Esophagus muscularis mucosa (tissue), 4 donors: ENCODE measurements around the gene PTCD1. TPM values are rescaled to one million over a fixed set of nuclear protein-coding genes. Genes with fewer than 3 reads are reported as not detected.

Source experiments
- DNase-seq: peaks from one replicate; pipeline ENCODE4 v3.0.0-alpha.2; 2017; ENCODE audit errors: extremely low spot score
- H3K27ac ChIP-seq, 4 donors: fragments of 200-600 bp; sonication (generic); replicated peaks in 1 of 4; 1 replicate in 3 of 4; 2 replicates in 1 of 4; pipeline ENCODE4 v1.5.1; 2016 to 2019; ENCODE audit warnings: mild to moderate bottlenecking in 1 of 4
- H3K27me3 ChIP-seq, 4 donors: fragments of 200-600 bp; sonication (generic); one replicate each; pipeline versions ENCODE4 v1.5.1 to v1.6.0; 2016 to 2019
- H3K36me3 ChIP-seq, 4 donors: fragments of 200-600 bp; sonication (generic); one replicate each; pipeline ENCODE4 v1.5.1; 2016 to 2019
- H3K4me1 ChIP-seq, 4 donors: fragments of 200-600 bp; sonication (generic); one replicate each; pipeline ENCODE4 v1.5.1; 2016 to 2019
- H3K4me3 ChIP-seq, 4 donors: fragments of 200-600 bp; sonication (generic); 1 replicate in 2 of 4; 2 replicates in 2 of 4; pipeline ENCODE4 v1.5.1; 2016 to 2019; ENCODE audit warnings: mild to moderate bottlenecking in 4 of 4, moderate library complexity in 1 of 4
- H3K9me3 ChIP-seq, 4 donors: fragments of 200-600 bp; sonication (generic); 1 replicate in 3 of 4; 2 replicates in 1 of 4; pipeline ENCODE4 v1.5.1; 2016 to 2019
- EP300 ChIP-seq: sonication (generic); formaldehyde crosslinking; IDR thresholded peaks from one replicate; pipeline ENCODE4 v1.6.1; 2017; ENCODE audit warnings: antibody characterized with exemption
- POLR2A ChIP-seq: fragments of 450-650 bp; IDR thresholded peaks from one replicate; pipeline ENCODE4 v1.6.1; 2017; ENCODE audit warnings: antibody characterized with exemption, moderate library complexity, mild to moderate bottlenecking, low read depth
- POLR2AphosphoS5 ChIP-seq, 2 donors: sonication (generic); formaldehyde crosslinking; IDR thresholded peaks; one replicate each; pipeline ENCODE4 v1.6.1; 2017; ENCODE audit warnings: antibody characterized with exemption in 2 of 2
- WGBS: methylation state at CpG from one replicate; pipeline ENCODE4 v1.1.5; 2018; 5-methylcytosine and 5-hydroxymethylcytosine counted together
- intact Hi-C: fragments of 100-400 bp; cut with DNase I; formaldehyde crosslinking; loops from one replicate; pipeline ENCODE4 v1.15.1; 2023
- total RNA-seq, 4 donors: library from RNA; depleted of rRNA; stranded (reverse); fragments of >200 nt; gene quantifications; one replicate each; pipeline versions ENCODE4 v1.1.0 to v1.2.1, GENCODE V29; 2016
- TF ChIP-seq, protein P1 (sequence below), 3 experiments: fragments of 200-600 bp in 2 of 3; fragments of 450-650 bp in 1 of 3; sonication (generic) in 2 of 3; IDR thresholded peaks; one replicate each; pipeline ENCODE4 v1.5.1; 2017 to 2019; ENCODE audit warnings: antibody characterized with exemption in 3 of 3, mild to moderate bottlenecking in 2 of 3, moderate library complexity in 1 of 3

Gene PTCD1
- total RNA-seq, 4 donors from 2014 or later = 5.3 to 10.2 (median 7.6) TPM

DNA sequence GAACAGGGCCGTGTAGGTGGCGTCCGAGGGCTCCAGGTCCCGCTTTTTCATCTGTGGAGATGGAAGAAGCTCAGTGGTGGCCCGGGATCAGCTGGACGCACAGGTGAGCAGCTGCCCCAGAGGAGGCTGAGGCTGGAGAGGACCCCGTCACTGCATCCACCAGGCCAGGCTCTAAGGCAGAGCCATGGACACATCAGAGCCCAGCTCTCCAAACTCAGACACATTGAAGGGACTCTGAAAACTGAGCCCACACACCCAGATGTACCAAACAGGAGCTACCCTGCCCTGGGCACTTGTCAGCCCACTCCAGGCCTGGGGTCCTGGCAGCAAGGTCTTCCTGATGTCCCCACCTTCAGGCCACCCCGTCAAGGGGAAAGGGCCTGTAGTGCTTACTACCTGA, 8.8 kb downstream of the PTCD1 start:
- 100% methylated on average over 7 of the region's 8 CpGs for WGBS
- Histone ChIP-seq H3K4me3 (no peak overlapping the region), H3K9me3 (no peaks in the 10 kb centered on the region), H3K27ac (no peak overlapping the region), H3K4me1 (no peaks in the 10 kb centered on the region), H3K36me3 (peaks cover 40 to 93% (median 74%) of the 10 kb centered on the region in 4 donors), H3K27me3 (no peaks in the 10 kb centered on the region)
- intact Hi-C loops = no loop called here
- no peak for TF ChIP-seq POLR2AphosphoS5 (IDR thresholded peaks at IDR 0.05)
- DNase-seq = no peak

GRCh38 chr7:99428972-99429566, 9.5 kb downstream of the PTCD1 start:
- Histone ChIP-seq H3K27ac (no peak overlapping the region), H3K9me3 (no peaks in the 10 kb centered on the region), H3K36me3 (peaks cover 40 to 93% (median 74%) of the 10 kb centered on the region in 4 donors), H3K27me3 (no peaks in the 10 kb centered on the region), H3K4me3 (no peak overlapping the region), H3K4me1 (no peaks in the 10 kb centered on the region)
- 96% methylated on average over 7 of the region's 10 CpGs for WGBS
- intact Hi-C loops = no loop called here
- no peak for DNase-seq
- TF ChIP-seq, protein P1, sequence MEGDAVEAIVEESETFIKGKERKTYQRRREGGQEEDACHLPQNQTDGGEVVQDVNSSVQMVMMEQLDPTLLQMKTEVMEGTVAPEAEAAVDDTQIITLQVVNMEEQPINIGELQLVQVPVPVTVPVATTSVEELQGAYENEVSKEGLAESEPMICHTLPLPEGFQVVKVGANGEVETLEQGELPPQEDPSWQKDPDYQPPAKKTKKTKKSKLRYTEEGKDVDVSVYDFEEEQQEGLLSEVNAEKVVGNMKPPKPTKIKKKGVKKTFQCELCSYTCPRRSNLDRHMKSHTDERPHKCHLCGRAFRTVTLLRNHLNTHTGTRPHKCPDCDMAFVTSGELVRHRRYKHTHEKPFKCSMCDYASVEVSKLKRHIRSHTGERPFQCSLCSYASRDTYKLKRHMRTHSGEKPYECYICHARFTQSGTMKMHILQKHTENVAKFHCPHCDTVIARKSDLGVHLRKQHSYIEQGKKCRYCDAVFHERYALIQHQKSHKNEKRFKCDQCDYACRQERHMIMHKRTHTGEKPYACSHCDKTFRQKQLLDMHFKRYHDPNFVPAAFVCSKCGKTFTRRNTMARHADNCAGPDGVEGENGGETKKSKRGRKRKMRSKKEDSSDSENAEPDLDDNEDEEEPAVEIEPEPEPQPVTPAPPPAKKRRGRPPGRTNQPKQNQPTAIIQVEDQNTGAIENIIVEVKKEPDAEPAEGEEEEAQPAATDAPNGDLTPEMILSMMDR (IDR thresholded peaks at IDR 0.05) = no peak
- TF ChIP-seq POLR2AphosphoS5 (IDR thresholded peaks at IDR 0.05) = no peak
- TF ChIP-seq EP300 = no peak
- no peak for TF ChIP-seq POLR2A

DNA sequence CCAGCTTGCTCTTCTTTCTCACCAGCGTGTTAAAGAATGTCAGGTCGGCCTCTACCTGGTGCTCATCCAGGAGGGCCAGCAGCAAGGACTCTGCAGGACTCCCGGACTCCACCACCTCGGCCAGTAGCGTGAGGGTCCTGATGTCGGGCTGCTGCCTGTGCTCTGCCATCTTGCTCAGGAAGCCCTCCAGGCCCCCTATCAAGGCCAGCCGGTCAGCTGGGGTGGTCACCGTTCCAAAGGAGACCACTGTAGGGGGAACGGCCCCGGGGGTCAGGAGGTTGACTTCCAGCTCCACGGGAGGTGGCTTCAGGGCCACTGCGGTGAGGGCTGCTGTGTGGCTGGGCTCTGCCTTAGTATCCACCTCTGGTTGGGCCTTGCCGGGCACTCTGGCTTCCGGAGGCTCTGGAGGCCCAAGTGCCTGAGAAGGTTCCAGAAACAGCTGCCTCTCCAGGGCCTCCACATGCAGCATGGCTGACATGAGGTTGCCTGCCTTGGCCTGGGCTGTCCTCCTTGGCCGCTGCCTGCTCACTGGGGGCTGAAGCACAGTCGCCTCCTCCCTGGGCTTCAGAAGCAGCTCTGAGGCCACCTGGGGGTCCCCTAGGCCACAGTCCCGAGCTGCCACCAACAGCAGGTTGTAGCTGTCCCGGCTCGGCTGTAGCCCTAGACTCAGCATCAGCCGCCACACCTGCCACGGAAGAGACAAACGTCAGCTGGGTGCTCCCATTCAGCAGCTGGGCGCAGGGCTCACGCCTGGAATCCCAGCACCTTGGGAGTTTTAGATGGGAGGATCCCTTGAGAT, 13.5 kb downstream of the PTCD1 start:
- intact Hi-C loops = no loop called here
- Histone ChIP-seq H3K36me3 (peaks cover 35 to 90% (median 70%) of the 10 kb centered on the region in 4 donors), H3K4me1 (no peaks in the 10 kb centered on the region), H3K27me3 (no peaks in the 10 kb centered on the region), H3K27ac (no peak overlapping the region), H3K9me3 (no peaks in the 10 kb centered on the region), H3K4me3 (no peak overlapping the region)
- no peak for TF ChIP-seq POLR2A
- TF ChIP-seq POLR2AphosphoS5 (IDR thresholded peaks at IDR 0.05) = no peak
- no peak for TF ChIP-seq EP300
- TF ChIP-seq, protein P1 (IDR thresholded peaks at IDR 0.05) = no peak
- 95% methylated on average over 16 of the region's 24 CpGs for WGBS
- no peak for DNase-seq

- no peak for TF ChIP-seq POLR2AphosphoS5 (IDR thresholded peaks at IDR 0.05)
- no peak for TF ChIP-seq EP300
- TF ChIP-seq, protein P1 (IDR thresholded peaks at IDR 0.05) = no peak
- TF ChIP-seq POLR2A = no peak
- no peaks in the 10 kb centered on the region for H3K4me1 ChIP-seq
- H3K36me3 ChIP-seq = peaks cover 51 to 91% (median 74%) of the 10 kb centered on the region in 4 donors
- no peak for DNase-seq
- no peaks in the 10 kb centered on the region for H3K27me3 ChIP-seq
- H3K9me3 ChIP-seq = no peaks in the 10 kb centered on the region
- intact Hi-C loops = no loop called here
- 77% methylated on average over 5 of the region's 5 CpGs for WGBS
- no peak overlapping the region for H3K4me3 ChIP-seq
- no peak overlapping the region for H3K27ac ChIP-seq
Measured at GRCh38 chr7:99422625-99423024, 16.0 kb downstream of the PTCD1 start.

GRCh38 chr7:99422186-99422585, 16.4 kb downstream of the PTCD1 start:
- no peaks in the 10 kb centered on the region for H3K4me1 ChIP-seq
- intact Hi-C loops = no loop called here
- H3K36me3 ChIP-seq = peaks cover 55 to 94% (median 78%) of the 10 kb centered on the region in 4 donors
- no peak for TF ChIP-seq POLR2AphosphoS5 (IDR thresholded peaks at IDR 0.05)
- no peak for TF ChIP-seq EP300
- TF ChIP-seq POLR2A = no peak
- TF ChIP-seq, protein P1 (IDR thresholded peaks at IDR 0.05) = no peak
- H3K4me3 ChIP-seq = no peak overlapping the region
- H3K27ac ChIP-seq = no peak overlapping the region
- 94% methylated on average over 11 of the region's 11 CpGs for WGBS
- no peaks in the 10 kb centered on the region for H3K9me3 ChIP-seq
- no peaks in the 10 kb centered on the region for H3K27me3 ChIP-seq
- DNase-seq = no peak
